ENCODE results near the gene PROP1. TPM values are rescaled to one million over a fixed set of nuclear protein-coding genes. Genes with fewer than 3 reads are reported as not detected.

The PROP1 gene
- total and polyA plus RNA-seq, 12 donors, result not detected

DNA sequence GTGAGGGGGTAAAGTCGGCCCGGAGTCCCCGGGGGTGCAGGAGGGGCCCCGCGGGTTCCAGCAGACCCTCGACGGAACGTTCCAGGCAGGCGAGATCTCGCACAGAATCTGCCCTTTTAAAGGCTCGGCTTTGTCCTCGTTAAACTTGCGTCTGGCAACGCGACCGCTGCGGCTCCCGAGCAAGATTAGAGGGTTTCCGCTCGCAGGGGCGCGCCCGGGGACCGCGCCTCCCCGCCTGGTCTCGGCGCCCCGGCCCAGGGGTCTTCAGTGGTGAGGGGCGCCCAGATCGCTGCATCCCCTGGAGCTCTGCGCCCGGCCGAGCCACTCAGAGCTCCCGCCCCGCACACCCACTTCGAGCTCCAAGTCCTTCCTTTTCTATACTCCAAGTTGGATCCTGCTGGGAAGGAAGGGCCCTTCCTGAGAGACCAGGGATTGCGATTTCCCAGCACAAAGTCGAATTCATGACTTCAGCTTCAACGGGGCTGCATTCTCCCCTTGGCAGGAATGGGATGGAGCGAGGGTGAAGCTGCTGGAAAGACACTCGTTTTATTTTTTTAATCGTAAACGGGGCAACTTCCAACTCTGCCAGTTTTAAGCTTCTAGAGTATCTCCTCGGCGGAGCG lies 11.3 kb downstream of the PROP1 start:
- Histone ChIP-seq H3K27me3 (peaks cover 44% of the 10 kb centered on the region), H3K4me3 (no peak overlapping the region), H3K27ac (no peak overlapping the region), H3K36me3 (replicated peaks in 1 of 2) (no peaks in the 10 kb centered on the region), H3K9me3 (replicated peaks in 1 of 3) (no peaks in the 10 kb centered on the region), H3K4me1 (replicated peaks in 1 of 2) (no peaks in the 10 kb centered on the region)
- intact Hi-C loops (cut with DNase I), result no loop called here
- TF ChIP-seq, protein P1, sequence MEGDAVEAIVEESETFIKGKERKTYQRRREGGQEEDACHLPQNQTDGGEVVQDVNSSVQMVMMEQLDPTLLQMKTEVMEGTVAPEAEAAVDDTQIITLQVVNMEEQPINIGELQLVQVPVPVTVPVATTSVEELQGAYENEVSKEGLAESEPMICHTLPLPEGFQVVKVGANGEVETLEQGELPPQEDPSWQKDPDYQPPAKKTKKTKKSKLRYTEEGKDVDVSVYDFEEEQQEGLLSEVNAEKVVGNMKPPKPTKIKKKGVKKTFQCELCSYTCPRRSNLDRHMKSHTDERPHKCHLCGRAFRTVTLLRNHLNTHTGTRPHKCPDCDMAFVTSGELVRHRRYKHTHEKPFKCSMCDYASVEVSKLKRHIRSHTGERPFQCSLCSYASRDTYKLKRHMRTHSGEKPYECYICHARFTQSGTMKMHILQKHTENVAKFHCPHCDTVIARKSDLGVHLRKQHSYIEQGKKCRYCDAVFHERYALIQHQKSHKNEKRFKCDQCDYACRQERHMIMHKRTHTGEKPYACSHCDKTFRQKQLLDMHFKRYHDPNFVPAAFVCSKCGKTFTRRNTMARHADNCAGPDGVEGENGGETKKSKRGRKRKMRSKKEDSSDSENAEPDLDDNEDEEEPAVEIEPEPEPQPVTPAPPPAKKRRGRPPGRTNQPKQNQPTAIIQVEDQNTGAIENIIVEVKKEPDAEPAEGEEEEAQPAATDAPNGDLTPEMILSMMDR (IDR thresholded peaks at IDR 0.05), result no peak
- no peak for TF ChIP-seq POLR2A (IDR thresholded peaks at IDR 0.05)
- peak in 1 of 7 donors; percentile 15 for DNase-seq
- 2 to 7% (median 5%) methylated on average over 23 to 47 of the region's 47 CpGs for WGBS, 4 donors

DNA sequence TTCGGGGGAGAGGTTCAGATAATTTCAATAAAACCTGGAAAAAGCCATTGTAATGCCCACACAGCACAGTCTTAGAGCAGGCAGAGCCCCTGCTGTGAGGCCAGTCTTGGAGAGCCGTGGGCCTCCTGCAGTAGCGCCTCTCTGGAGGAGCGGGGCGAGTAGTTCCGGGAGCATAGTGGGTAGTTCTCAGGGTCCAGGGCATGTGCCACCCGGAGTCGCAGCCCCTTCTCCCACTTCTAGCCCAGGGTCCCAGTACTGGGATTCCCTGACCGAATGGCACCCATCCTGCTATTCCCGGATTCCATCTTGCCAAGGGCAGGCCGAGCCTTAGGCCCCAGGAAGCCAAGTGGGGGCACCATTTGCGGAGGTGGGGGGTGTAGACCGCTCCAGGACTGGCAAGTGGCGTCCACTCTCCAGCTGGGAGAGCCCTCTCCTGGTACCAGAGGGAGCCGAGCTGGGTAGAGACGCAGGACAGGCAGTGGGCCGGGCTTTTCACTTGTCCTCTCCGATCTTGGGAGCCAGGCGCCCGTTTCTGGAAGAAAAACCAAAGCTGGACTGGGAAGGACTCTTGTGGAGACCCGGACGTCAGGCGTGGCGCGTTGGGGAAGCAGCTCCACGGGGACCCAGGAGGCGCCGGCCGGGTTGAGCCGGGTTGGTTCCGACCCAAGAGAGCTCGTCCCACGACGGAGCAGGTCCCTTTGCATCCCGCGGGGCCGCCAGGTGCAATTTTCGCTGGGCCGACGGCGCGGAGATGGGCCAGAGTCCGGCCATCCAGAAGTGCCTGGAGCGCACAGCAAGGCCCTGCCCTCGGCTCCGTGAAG lies 12.1 kb downstream of the PROP1 start:
- Histone ChIP-seq H3K9me3 (replicated peaks in 1 of 3) (no peaks in the 10 kb centered on the region), H3K4me1 (replicated peaks in 1 of 2) (no peaks in the 10 kb centered on the region), H3K4me3 (no peak overlapping the region), H3K27me3 (peaks cover 44% of the 10 kb centered on the region), H3K36me3 (replicated peaks in 1 of 2) (no peaks in the 10 kb centered on the region), H3K27ac (no peak overlapping the region)
- peak in 1 of 7 donors; percentile 23 for DNase-seq
- 18 to 43% (median 26%) methylated on average over 11 to 46 of the region's 46 CpGs for WGBS, 4 donors
- TF ChIP-seq, protein P1 (IDR thresholded peaks at IDR 0.05), result no peak
- no peak for TF ChIP-seq POLR2A (IDR thresholded peaks at IDR 0.05)
- intact Hi-C loops (cut with DNase I), result no loop called here

DNA sequence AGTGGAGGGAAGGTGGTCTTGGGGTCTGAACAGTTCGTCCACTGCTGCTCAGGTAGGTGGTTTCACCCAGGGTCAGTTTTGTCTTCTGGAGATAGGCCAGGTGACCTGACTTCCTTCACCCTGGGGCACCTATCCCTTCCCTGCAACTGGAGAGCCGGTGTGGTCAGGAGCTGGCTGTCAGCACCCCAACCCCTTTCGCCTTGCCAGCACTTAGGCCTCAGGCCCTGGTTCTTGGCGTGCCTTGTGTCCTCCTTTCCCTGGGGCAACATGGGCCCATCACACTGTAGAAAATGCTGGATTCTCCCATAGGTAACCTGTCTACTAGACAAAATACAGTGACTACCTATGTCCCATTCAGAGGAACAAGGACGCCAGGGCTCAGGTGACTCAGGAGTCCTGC lies 13.1 kb downstream of the PROP1 start:
- H3K27me3 ChIP-seq, result peaks cover 43% of the 10 kb centered on the region
- intact Hi-C loops (cut with DNase I), result no loop called here
- H3K4me3 ChIP-seq, result no peak overlapping the region
- 65 to 85% (median 76%) methylated on average over 3 to 5 of the region's 5 CpGs for WGBS, 4 donors
- peak in 1 of 7 donors; percentile 42 for DNase-seq
- H3K36me3 ChIP-seq (replicated peaks in 1 of 2), result no peaks in the 10 kb centered on the region
- TF ChIP-seq, protein P1 (IDR thresholded peaks at IDR 0.05), result no peak
- TF ChIP-seq POLR2A (IDR thresholded peaks at IDR 0.05), result no peak
- H3K9me3 ChIP-seq (replicated peaks in 1 of 3), result no peaks in the 10 kb centered on the region
- H3K27ac ChIP-seq, result no peak overlapping the region
- H3K4me1 ChIP-seq (replicated peaks in 1 of 2), result no peaks in the 10 kb centered on the region

DNA sequence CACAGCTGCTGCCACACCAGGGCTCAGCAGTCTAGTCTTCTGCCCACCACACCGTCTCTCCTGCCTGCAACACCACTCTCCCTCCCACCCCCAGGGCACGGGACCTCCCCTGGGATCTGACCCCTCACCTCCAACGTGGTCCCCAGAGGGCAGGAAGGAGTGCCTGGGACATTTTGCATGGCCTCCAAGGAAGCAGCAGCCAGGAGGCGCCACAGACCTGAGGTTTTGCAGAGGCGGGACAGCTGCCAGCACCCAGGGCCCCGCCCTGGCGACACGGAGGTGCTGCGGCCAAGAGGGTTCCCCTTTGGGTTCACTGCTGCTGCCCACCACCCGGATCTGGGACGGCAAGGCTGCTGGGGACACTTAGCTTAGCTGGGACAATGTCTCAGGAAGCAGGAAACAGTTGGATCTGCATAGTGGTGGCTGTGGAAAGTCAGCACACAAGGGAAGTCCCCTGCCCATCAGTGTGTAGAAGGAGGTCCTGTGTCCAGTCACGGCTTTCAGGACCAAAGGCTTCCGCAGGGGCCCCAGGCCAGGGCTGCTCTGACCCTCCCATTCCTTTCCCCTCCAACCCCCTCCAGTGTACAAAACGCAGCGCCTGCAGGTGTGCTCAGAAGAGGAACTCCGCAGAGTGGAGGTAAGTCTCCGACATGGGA lies 13.8 kb downstream of the PROP1 start:
- H3K27me3 ChIP-seq, result peaks cover 36% of the 10 kb centered on the region
- H3K4me1 ChIP-seq (replicated peaks in 1 of 2), result no peaks in the 10 kb centered on the region
- no peaks in the 10 kb centered on the region for H3K9me3 ChIP-seq (replicated peaks in 1 of 3)
- no peak overlapping the region for H3K4me3 ChIP-seq
- no peaks in the 10 kb centered on the region for H3K36me3 ChIP-seq (replicated peaks in 1 of 2)
- intact Hi-C loops (cut with DNase I), result no loop called here
- peak in 1 of 7 donors; percentile 37 for DNase-seq
- no peak for TF ChIP-seq POLR2A (IDR thresholded peaks at IDR 0.05)
- TF ChIP-seq, protein P1 (IDR thresholded peaks at IDR 0.05), result peak in 1 of 6 experiments; percentile 24
- WGBS, 4 donors, result 20 to 24% (median 22%) methylated on average over 12 to 17 of the region's 17 CpGs
- H3K27ac ChIP-seq, result no peak overlapping the region

Measured in adrenal gland (tissue), 12 donors.